ENCODE data around the gene MORN5.

MORN5 gene

GRCh38 chr9:122124048-122124447, 35.7 kb upstream of the MORN5 start:
- in situ Hi-C loops (cut with MboI; ENCODE audit: low pct_unique_long_range_greater_than_20kb, low sequenced_read_pairs, unreplicated experiment): loop anchor here (10.0 to 25.0 kb wide), 2 partner anchors 231 to 688 kb away; partner anchors contain the start of gene OR1K1
- DNase-seq (ENCODE audit: low spot score): no peak
- TF ChIP-seq, protein P1, sequence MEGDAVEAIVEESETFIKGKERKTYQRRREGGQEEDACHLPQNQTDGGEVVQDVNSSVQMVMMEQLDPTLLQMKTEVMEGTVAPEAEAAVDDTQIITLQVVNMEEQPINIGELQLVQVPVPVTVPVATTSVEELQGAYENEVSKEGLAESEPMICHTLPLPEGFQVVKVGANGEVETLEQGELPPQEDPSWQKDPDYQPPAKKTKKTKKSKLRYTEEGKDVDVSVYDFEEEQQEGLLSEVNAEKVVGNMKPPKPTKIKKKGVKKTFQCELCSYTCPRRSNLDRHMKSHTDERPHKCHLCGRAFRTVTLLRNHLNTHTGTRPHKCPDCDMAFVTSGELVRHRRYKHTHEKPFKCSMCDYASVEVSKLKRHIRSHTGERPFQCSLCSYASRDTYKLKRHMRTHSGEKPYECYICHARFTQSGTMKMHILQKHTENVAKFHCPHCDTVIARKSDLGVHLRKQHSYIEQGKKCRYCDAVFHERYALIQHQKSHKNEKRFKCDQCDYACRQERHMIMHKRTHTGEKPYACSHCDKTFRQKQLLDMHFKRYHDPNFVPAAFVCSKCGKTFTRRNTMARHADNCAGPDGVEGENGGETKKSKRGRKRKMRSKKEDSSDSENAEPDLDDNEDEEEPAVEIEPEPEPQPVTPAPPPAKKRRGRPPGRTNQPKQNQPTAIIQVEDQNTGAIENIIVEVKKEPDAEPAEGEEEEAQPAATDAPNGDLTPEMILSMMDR (IDR thresholded peaks at IDR 0.05; ENCODE audit: extremely low read depth, insufficient read depth, missing control alignments): no peak

DNA sequence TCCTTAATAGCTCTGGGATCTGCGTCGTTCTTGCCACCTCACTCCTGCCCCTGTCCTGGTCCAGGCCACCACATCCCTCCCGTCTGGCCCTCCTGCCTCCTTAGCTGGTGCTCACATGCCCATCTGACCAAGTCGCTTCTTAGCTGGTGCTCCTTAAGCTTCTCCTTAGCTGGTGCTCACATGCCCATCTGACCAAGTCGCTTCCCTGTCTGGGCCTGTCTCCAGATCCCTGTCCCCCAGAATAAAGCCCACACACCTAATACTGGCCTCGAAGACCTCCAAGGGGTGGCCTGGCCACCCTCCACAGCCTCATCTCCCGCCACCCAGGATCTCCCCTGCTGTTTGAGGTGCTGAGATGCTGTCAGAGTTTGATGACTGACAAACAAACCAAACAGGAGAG, 35.2 kb upstream of the MORN5 start:
- DNase-seq (ENCODE audit: low spot score): no peak
- in situ Hi-C loops (cut with MboI; ENCODE audit: low pct_unique_long_range_greater_than_20kb, low sequenced_read_pairs, unreplicated experiment): loop anchor here (10.0 to 25.0 kb wide), 2 partner anchors 230 to 688 kb away; partner anchors contain the start of gene OR1K1
- TF ChIP-seq, protein P1 (IDR thresholded peaks at IDR 0.05; ENCODE audit: extremely low read depth, insufficient read depth, missing control alignments): no peak

DNA sequence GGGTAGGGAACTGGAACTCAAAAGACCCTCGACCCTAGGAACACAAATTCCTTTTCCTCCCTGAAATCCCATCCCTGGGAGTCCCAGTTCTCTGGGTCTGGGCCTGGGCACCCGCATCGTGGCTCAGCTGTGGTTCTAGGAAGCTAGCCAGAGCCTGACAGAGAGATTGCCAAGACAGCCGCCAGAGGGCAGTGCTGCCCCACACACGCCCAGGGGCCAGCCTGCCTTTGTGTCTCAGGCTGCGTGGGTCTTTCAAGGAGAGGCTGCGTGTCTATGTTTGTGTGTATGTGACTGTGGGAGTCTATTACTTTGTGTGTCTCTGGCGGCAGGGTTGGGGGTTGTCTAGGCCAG, 34.6 kb upstream of the MORN5 start:
- TF ChIP-seq, protein P1 (IDR thresholded peaks at IDR 0.05; ENCODE audit: extremely low read depth, insufficient read depth, missing control alignments): peak; percentile 93
- in situ Hi-C loops (cut with MboI; ENCODE audit: low pct_unique_long_range_greater_than_20kb, low sequenced_read_pairs, unreplicated experiment): loop anchor here (10.0 kb wide), 1 partner anchor 230 kb away; no protein-coding TSS in a partner anchor
- DNase-seq (ENCODE audit: low spot score): peak; percentile 91

DNA sequence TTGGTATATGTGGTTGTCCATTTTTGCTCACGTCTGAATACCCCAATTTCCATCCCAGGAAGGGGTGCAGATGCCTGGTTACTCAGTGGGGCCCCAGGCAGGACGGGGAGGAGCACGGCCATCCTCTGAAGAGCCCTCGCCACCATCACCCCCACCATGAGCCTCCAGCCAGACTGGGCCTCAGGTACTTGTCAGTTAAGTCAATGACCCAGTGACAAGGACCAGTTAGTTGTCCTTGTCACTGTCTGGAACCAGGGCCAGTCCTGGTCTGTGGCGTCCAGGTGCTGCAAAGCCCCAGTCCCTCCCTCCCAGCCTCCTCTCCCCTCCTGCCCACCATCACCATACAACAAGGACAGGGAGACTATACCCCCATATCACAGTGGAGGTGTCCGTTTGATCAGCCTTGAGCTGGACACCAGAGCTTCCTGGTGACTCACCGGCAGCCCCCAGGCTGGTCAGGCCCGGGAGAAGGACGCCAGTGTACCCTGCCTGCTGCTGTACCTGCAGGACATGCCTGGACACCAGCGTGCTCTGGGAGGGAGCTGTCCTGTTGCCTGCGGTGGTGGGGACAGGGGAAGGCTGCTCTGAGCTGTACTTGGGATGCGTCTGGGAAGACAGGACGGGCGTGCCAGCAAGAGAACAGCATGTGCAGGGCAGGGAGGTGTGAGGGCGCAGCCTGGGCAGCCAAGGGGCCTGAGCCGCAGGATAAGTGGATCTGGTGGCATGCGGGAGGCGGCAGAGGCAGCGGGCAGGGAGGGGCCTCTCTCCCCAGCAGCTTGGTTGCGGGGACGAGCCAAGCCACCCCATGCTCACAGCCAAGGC, 34.0 kb upstream of the MORN5 start:
- TF ChIP-seq, protein P1 (IDR thresholded peaks at IDR 0.05; ENCODE audit: extremely low read depth, insufficient read depth, missing control alignments): no peak
- in situ Hi-C loops (cut with MboI; ENCODE audit: low pct_unique_long_range_greater_than_20kb, low sequenced_read_pairs, unreplicated experiment): loop anchor here (10.0 kb wide), 1 partner anchor 229 kb away; no protein-coding TSS in a partner anchor
- DNase-seq (ENCODE audit: low spot score): no peak

DNA sequence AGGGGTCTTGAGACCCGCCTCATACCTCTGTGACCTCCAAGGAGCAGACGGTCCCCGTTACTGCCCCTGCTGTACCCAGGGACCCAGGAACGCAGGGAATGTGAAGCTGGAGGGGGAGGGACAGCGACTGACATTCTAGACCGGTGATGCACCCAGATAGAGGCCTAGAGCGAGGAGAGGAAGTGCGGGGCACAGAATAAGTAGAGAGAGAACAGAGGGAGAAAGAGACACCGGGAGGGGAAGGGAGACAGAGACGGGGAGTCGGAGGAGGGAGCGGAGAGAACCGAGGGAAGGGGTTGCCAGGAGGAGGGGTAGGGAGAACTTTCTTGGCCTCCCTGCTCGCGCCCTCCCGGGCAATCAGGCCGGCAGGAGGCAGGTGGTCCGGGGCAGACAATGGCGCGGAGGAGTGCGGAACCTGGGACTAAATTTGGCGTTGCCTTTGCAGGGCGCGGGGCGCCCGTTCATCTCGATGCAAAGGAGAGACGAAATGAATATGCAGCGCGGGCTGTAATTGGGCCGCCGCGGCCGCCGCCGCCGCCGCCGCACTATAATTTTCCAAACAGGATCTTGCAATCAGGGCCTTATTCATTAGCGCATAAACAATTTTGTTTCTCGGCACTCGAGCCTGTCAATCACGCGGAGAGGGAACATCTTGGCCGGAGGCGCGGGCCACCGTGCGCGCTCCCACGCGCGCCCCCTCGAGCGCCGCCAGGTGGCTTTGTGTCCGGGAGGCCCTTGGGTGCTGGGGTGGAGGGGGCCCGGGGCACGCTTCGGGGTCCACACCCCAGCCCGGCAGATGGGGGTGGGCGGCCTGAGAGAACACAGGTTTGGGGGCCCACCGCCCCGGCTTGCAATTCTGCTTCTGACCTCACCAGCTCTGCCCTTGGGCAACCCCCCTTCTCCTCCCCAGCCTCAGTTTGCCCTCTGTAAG, 33.1 kb upstream of the MORN5 start:
- no peak for DNase-seq (ENCODE audit: low spot score)
- in situ Hi-C loops (cut with MboI; ENCODE audit: low pct_unique_long_range_greater_than_20kb, low sequenced_read_pairs, unreplicated experiment): loop anchor here (10.0 kb wide), 1 partner anchor 228 kb away; no protein-coding TSS in a partner anchor
- TF ChIP-seq, protein P1 (IDR thresholded peaks at IDR 0.05; ENCODE audit: extremely low read depth, insufficient read depth, missing control alignments): peak; percentile 4

GRCh38 chr9:122127396-122127798, 32.3 kb upstream of the MORN5 start:
- in situ Hi-C loops (cut with MboI; ENCODE audit: low pct_unique_long_range_greater_than_20kb, low sequenced_read_pairs, unreplicated experiment): loop anchor here (10.0 kb wide), 1 partner anchor 227 kb away; no protein-coding TSS in a partner anchor
- DNase-seq (ENCODE audit: low spot score): no peak
- TF ChIP-seq, protein P1 (IDR thresholded peaks at IDR 0.05; ENCODE audit: extremely low read depth, insufficient read depth, missing control alignments): peak; percentile 2

Measured in GM13977 (cell line).